ENCODE data around the gene BCLAF1.

- TF ChIP-seq POLR2AphosphoS5 (IDR thresholded peaks at IDR 0.05; ENCODE audit: borderline replicate concordance, low read depth, low read length) (no peak), EZH2 (IDR thresholded peaks at IDR 0.05) (no peak), FOXP2 (optimal IDR thresholded peaks at IDR 0.05; ENCODE audit: control extremely low read depth, extremely low read length, insufficient read depth) (no peak)
Measured at GRCh38 chr6:136230219-136230853, 59.3 kb downstream of the BCLAF1 start.
